Measurements from ENCODE around the gene THSD7B. TPM values are rescaled to one million over a fixed set of nuclear protein-coding genes. Genes with fewer than 3 reads are reported as not detected.

Gene THSD7B
- total RNA-seq, 4 donors from 2014 or later: 0.27 TPM; not detected in 3

DNA sequence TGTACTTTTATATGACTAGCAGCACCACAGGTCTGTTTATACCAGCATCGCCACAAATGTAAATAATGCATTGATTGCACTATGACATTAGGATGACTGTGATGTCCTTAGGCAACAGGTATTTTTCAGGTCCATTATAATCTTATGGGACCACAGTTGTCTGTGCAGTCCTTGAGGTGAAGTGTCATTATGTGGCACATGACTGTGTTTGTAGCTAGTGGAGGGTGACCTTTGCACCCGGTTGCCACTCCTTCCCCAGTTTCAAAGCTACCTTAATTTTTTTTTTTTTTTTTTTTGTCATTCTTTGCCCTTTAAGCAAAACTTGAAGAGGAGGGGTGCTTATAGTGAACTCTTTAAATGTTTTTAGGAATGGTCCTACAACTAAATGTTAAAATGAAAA lies 386.4 kb downstream of the THSD7B start:
- H3K4me1 ChIP-seq: peaks cover 0 to 6% (median 0%) of the 10 kb centered on the region in 4 donors
- TF ChIP-seq POLR2AphosphoS5 (IDR thresholded peaks at IDR 0.05): no peak
- TF ChIP-seq, protein P1, sequence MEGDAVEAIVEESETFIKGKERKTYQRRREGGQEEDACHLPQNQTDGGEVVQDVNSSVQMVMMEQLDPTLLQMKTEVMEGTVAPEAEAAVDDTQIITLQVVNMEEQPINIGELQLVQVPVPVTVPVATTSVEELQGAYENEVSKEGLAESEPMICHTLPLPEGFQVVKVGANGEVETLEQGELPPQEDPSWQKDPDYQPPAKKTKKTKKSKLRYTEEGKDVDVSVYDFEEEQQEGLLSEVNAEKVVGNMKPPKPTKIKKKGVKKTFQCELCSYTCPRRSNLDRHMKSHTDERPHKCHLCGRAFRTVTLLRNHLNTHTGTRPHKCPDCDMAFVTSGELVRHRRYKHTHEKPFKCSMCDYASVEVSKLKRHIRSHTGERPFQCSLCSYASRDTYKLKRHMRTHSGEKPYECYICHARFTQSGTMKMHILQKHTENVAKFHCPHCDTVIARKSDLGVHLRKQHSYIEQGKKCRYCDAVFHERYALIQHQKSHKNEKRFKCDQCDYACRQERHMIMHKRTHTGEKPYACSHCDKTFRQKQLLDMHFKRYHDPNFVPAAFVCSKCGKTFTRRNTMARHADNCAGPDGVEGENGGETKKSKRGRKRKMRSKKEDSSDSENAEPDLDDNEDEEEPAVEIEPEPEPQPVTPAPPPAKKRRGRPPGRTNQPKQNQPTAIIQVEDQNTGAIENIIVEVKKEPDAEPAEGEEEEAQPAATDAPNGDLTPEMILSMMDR (IDR thresholded peaks at IDR 0.05): no peak
- no peak for TF ChIP-seq POLR2A (IDR thresholded peaks at IDR 0.05)
- no peak overlapping the region for H3K4me3 ChIP-seq
- in situ Hi-C loops (cut with MboI; ENCODE audit: low pct_ligation_motif_present in 1 of 4, low pct_unique_long_range_greater_than_20kb in 1 of 4, low sequenced_read_pairs in 3 of 4): no loop called here
- peak; percentile 44 for DNase-seq
- H3K27me3 ChIP-seq: no peaks in the 10 kb centered on the region
- intact Hi-C loops (cut with DNase I; ENCODE audit: low total_unique reads): no loop called here
- no peaks in the 10 kb centered on the region for H3K9me3 ChIP-seq
- H3K27ac ChIP-seq: no peak overlapping the region
- 37 to 40% methylated on average over 2 of the region's 2 CpGs for WGBS, 2 donors (ENCODE audit: low coverage in 1 of 2)
- H3K36me3 ChIP-seq: no peaks in the 10 kb centered on the region

DNA sequence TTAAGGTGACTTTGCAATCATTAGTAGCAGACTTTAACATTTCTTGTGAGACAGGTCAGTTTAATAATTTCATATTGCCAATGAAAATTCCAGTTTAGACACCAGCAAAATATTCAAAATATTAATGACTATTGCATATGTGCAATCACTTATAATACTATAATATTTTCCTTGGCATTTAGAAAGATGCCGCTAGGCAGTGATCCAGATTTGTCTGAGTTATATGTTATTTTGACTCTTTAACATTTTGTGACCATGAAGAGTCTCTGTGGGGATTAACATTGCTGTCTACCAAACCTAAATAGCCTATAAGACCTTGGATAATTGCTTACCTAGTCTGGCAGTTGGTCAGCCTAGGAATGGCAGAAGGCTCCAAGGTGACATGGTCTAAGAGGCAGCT lies 389.6 kb downstream of the THSD7B start:
- no peak for TF ChIP-seq POLR2AphosphoS5 (IDR thresholded peaks at IDR 0.05)
- no peak for TF ChIP-seq EP300 (IDR thresholded peaks at IDR 0.05; ENCODE audit: low read depth)
- Histone ChIP-seq H3K36me3 (no peaks in the 10 kb centered on the region), H3K27me3 (no peaks in the 10 kb centered on the region), H3K4me3 (no peak overlapping the region), H3K27ac (no peak overlapping the region), H3K4me1 (peaks cover 0 to 6% (median 0%) of the 10 kb centered on the region in 4 donors), H3K9me3 (no peaks in the 10 kb centered on the region)
- intact Hi-C loops (cut with DNase I; ENCODE audit: low total_unique reads) (no loop called here), in situ Hi-C loops (cut with MboI; ENCODE audit: low pct_ligation_motif_present in 1 of 4, low pct_unique_long_range_greater_than_20kb in 1 of 4, low sequenced_read_pairs in 3 of 4) (no loop called here)
- no peak for DNase-seq
- 86 to 95% methylated on average over 1 of the region's 1 CpG for WGBS, 2 donors (ENCODE audit: low coverage in 1 of 2)

DNA sequence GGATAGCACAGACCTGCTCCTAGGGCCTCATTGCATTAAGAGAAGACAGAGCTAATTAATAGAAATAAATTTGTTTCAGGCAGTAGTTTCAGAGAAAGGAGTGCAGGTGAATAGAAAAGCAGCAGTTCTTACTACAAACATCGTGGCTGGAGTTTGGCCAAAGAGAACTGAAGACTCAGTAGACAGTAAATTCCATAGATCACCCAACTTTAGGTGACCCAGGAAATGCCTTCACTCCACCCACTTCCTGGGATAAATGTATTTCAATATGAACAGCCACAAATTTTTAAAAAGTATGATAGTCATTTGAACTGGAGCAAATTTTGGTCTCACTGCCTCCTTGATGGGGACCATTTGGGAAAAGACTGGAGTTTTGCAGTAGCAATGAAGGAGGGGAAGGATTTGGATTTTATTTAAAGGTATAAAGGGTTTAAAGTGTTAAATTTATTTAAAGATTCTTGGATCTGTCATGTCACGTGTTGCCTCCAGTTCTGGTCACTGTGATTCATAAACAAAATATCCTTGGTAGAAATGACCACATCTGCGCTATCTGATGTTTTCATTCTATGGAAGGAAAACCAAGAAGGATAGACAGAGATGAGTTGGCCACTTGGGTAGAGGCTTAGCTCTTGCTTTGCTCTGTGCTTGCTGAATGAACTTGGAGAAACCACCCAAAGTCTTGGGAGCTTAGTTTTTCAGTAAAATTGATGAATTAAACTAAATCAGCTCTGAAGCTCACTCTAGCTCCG lies 390.2 kb downstream of the THSD7B start:
- H3K27me3 ChIP-seq: no peaks in the 10 kb centered on the region
- in situ Hi-C loops (cut with MboI; ENCODE audit: low pct_ligation_motif_present in 1 of 4, low pct_unique_long_range_greater_than_20kb in 1 of 4, low sequenced_read_pairs in 3 of 4): no loop called here
- intact Hi-C loops (cut with DNase I; ENCODE audit: low total_unique reads): no loop called here
- 77% methylated on average over 4 of the region's 4 CpGs for WGBS, 2 donors (ENCODE audit: low coverage in 1 of 2)
- peaks cover 0 to 6% (median 0%) of the 10 kb centered on the region in 4 donors for H3K4me1 ChIP-seq
- no peak for TF ChIP-seq EP300 (IDR thresholded peaks at IDR 0.05; ENCODE audit: low read depth)
- no peak for TF ChIP-seq POLR2A (IDR thresholded peaks at IDR 0.05)
- no peak for TF ChIP-seq POLR2AphosphoS5 (IDR thresholded peaks at IDR 0.05)
- TF ChIP-seq, protein P1 (IDR thresholded peaks at IDR 0.05): no peak
- DNase-seq: no peak
- no peak overlapping the region for H3K27ac ChIP-seq
- no peaks in the 10 kb centered on the region for H3K9me3 ChIP-seq
- H3K4me3 ChIP-seq: no peak overlapping the region
- no peaks in the 10 kb centered on the region for H3K36me3 ChIP-seq

DNA sequence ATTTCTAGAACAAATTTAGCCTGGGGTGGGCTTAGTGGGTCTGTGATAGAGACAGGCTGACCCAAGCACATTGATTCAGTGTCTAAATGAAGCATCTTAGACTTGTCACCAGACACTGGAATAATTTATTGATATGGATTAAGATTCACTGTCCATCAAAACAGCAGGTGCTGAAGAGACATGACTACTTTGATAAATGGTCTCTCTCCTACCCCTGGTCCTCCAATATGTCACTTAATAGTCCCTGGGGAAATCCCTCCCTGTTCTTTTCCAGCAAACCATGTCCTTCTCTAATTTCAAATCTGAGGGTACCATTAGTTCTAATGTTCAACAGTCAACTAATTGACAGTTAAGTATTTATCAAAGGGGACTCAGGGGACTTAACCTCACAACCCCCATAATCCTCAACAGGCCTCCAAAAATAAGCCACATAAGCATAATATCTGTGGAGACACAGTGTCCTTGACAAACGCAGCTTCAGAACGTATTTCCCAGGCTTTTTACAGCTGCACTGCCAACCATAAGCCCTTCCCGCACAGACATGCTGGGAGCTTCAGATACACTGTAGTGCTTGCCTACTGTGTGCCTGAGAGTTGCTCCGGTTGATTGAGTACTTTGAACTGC lies 391.0 kb downstream of the THSD7B start:
- no peak overlapping the region for H3K4me3 ChIP-seq
- peaks cover 0 to 6% (median 0%) of the 10 kb centered on the region in 4 donors for H3K4me1 ChIP-seq
- no peaks in the 10 kb centered on the region for H3K9me3 ChIP-seq
- no peak overlapping the region for H3K27ac ChIP-seq
- 80% methylated on average over 4 of the region's 4 CpGs; no CpG with 5 or more reads in 1 of the 2 donors for WGBS, 2 donors (ENCODE audit: low coverage in 1 of 2)
- no peaks in the 10 kb centered on the region for H3K36me3 ChIP-seq
- no peaks in the 10 kb centered on the region for H3K27me3 ChIP-seq
- DNase-seq: no peak
- intact Hi-C loops (cut with DNase I; ENCODE audit: low total_unique reads) (no loop called here), in situ Hi-C loops (cut with MboI; ENCODE audit: low pct_ligation_motif_present in 1 of 4, low pct_unique_long_range_greater_than_20kb in 1 of 4, low sequenced_read_pairs in 3 of 4) (no loop called here)
- TF ChIP-seq POLR2AphosphoS5 (IDR thresholded peaks at IDR 0.05) (no peak), EP300 (IDR thresholded peaks at IDR 0.05; ENCODE audit: low read depth) (no peak), POLR2A (IDR thresholded peaks at IDR 0.05) (no peak)
- TF ChIP-seq, protein P1 (IDR thresholded peaks at IDR 0.05): no peak
